ENCODE data around the gene ALPK3.

GRCh38 chr15:84857418-84858004 lies 40.4 kb downstream of the ALPK3 start:
- no peak for TF ChIP-seq CTCF (IDR thresholded peaks at IDR 0.05; ENCODE audit: low read depth, low read length)
- TF ChIP-seq EZH2phosphoT487 (IDR thresholded peaks at IDR 0.05; ENCODE audit: low read depth): no peak
